Measurements from ENCODE around the gene KDM4E.
"Not testable (repeated sequence)": the region's sequence is repeated elsewhere in the genome, so short reads cannot be mapped to it uniquely, and the experiment has no call there.

DNA sequence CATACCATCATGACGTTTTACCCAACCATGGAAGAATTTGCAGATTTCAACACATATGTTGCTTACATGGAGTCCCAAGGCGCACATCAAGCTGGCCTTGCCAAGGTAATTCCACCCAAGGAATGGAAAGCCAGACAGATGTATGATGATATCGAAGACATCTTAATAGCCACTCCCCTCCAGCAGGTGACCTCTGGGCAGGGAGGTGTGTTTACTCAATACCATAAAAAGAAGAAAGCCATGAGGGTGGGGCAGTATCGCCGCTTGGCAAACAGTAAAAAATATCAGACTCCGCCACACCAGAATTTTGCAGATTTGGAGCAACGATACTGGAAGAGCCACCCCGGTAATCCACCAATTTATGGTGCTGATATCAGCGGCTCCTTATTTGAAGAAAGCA is 536 bp downstream of the KDM4E start:
- TF ChIP-seq, protein P1, sequence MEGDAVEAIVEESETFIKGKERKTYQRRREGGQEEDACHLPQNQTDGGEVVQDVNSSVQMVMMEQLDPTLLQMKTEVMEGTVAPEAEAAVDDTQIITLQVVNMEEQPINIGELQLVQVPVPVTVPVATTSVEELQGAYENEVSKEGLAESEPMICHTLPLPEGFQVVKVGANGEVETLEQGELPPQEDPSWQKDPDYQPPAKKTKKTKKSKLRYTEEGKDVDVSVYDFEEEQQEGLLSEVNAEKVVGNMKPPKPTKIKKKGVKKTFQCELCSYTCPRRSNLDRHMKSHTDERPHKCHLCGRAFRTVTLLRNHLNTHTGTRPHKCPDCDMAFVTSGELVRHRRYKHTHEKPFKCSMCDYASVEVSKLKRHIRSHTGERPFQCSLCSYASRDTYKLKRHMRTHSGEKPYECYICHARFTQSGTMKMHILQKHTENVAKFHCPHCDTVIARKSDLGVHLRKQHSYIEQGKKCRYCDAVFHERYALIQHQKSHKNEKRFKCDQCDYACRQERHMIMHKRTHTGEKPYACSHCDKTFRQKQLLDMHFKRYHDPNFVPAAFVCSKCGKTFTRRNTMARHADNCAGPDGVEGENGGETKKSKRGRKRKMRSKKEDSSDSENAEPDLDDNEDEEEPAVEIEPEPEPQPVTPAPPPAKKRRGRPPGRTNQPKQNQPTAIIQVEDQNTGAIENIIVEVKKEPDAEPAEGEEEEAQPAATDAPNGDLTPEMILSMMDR (IDR thresholded peaks at IDR 0.05), result not testable (repeated sequence)
- TF ChIP-seq POLR2A (IDR thresholded peaks at IDR 0.05), result not testable (repeated sequence)
